Fibroblast of villous mesenchyme (primary cell): ENCODE results near the gene MRPL28. TPM values are rescaled to one million over a fixed set of nuclear protein-coding genes. Genes with fewer than 3 reads are reported as not detected.

Experiments used
- DNase-seq: peaks from one replicate; pipeline ENCODE4 v3.0.0-alpha.2; 2010; ENCODE audit warnings: low read depth
- H3K4me3 ChIP-seq: 2 replicates; pipeline ENCODE4 v1.5.1; 2011; ENCODE audit warnings: low read depth, mild to moderate bottlenecking, low read length
- CTCF ChIP-seq: IDR thresholded peaks from 2 replicates; pipeline ENCODE4 v1.5.1; 2012; ENCODE audit warnings: low read depth, mild to moderate bottlenecking, low read length; ENCODE audit not compliant: insufficient read depth
- total RNA-seq: library from RNA; depleted of rRNA; stranded (reverse); fragments of >200 nt; gene quantifications from 2 replicates; pipeline ENCODE4 v1.2.3, GENCODE V29; 2012

The MRPL28 gene
- total RNA-seq, 1 donor = 80.3 TPM

GRCh38 chr16:391885-392335 is 21.6 kb upstream of the MRPL28 start:
- TF ChIP-seq CTCF = peak; percentile 81
- no peak overlapping the region for H3K4me3 ChIP-seq
- DNase-seq = peak; percentile 66

DNA sequence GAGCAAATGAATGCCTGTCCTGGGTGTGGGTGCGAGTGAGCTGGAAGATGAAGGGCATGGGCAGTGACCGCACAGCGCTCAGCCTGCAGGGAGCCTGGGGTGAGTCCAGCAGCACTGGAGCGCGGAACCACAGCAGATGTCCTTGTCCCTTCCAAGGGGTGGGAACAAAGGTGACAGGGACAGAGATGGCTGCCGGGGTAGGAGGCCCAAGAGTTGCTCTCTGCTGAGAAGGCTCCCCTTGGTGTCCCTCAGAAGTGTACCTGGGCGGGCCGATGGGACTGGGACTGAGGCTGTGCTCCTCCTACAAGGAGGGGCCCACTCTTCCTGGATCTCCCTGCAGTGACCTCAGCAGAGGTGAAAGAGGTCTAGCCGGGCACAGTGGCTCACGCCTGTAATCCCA is 19.0 kb upstream of the MRPL28 start:
- no peak for DNase-seq
- TF ChIP-seq CTCF = no peak
- H3K4me3 ChIP-seq = no peak overlapping the region

- TF ChIP-seq CTCF = peak; percentile 36
- peak overlapping the region; percentile 5 for H3K4me3 ChIP-seq
- peak; percentile 94 for DNase-seq
Observed at GRCh38 chr16:387761-388666, 17.7 kb upstream of the MRPL28 start.

DNA sequence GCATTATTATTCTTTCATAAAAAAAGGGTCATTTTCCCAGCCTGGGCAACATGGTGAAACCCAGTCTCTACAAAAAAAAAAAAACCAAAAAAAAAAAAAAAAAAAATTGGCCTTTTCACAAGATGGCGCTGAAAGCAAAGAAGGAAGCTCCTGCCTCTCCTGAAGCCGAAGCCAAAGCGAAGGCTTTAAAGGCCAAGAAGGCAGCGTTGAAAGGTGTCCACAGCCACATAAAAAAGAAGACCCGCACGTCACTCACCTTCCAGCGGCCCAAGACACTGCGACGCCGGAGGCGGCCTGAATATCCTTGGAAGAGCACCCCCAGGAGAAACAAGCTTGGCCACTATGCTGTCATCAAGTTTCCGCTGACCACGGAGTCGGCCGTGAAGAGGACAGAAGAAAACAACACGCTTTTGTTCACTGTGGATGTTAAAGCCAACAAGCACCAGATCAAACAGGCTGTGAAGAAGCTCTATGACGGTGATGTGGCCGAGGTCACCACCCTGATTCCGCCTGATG is 16.4 kb upstream of the MRPL28 start:
- TF ChIP-seq CTCF = no peak

DNA sequence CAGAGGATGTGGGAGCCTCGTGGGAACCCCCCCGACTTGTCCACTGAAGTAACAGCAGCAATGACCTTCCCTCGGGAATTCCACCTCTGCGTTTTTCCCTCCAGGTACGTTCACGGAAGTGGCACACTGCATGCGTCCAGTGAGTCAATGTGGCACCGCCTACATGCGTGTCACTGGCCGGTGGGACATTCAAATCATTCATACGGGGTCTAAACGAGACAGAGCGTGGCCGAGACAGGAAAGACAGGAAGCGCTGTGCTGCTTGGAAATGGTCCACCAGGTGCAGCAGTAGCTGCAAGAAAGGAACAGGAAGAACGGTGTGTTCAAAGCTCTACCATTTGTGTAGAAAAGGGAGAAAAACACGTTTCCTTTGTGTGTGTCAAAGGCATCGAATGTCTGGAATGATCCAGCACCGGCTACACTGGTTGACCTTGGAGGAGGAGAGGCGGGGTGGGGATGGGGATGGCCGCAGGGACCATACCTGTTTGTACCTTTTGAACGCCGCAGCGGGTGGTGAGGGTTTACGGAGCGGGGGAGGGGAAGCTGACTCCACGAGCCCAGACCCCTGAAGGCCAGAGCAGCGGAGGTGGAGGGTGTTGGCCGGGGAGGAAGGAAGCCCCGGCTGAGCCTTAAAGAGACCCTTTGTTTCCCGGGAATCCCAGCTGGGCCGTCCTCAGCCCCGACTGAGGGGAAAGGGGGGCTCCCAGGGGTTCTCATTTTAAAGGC is 13.2 kb upstream of the MRPL28 start:
- H3K4me3 ChIP-seq = no peak overlapping the region
- TF ChIP-seq CTCF = no peak
- DNase-seq = no peak

More for the DNA sequence above, 16.4 kb upstream of the MRPL28 start:
- H3K4me3 ChIP-seq = no peak overlapping the region
- DNase-seq = peak; percentile 28

- peak within 1 kb of the TSS; percentile 76 for H3K4me3 ChIP-seq
- peak; percentile 53 for DNase-seq
- TF ChIP-seq CTCF = no peak
Observed at GRCh38 chr16:381789-382717, 11.7 kb upstream of the MRPL28 start, which contains the start of gene PGAP6. TSS of gene PGAP6 (minus strand) at chr16:381978. CDS start at chr16:381821, 157 bp downstream.
